ENCODE results near the gene SH2D1B. TPM values are rescaled to one million over a fixed set of nuclear protein-coding genes. Genes with fewer than 3 reads are reported as not detected.

SH2D1B gene
- total RNA-seq, 1 experiment from 2014 or later = not detected

DNA sequence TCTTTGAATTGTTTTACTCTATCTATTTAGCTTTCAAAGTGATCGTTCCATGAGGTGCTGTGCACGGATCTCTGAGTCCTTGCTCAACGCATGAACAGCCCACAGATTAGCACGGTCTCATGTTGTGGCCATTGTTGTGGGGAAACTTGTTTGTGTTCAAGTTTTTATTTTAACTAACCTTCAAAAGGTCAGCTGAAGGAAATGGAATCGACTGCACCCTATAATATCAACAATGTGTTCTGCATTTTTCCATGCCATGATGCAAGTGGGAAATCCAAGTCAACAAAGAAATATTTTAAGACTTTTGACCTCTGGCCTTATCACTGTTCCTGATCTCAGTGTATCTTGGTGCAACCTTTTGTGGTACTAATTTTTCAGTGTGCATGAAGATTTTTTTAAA, 6.1 kb downstream of the SH2D1B start:
- DNase-seq = no peak
- H3K9me3 Mint-ChIP-seq (ENCODE audit: low read depth, unreplicated experiment) = no peaks in the 10 kb centered on the region
- H3K36me3 Mint-ChIP-seq (ENCODE audit: insufficient read depth, unreplicated experiment) = no peaks in the 10 kb centered on the region
- CTCF ChIA-PET = interaction anchor here (0.5 to 1.9 kb wide), 3 partner anchors 13 to 400 kb away, joined by 3 to 5 read pairs (median 3); no protein-coding TSS in a partner anchor
- TF ChIP-seq, protein P1, sequence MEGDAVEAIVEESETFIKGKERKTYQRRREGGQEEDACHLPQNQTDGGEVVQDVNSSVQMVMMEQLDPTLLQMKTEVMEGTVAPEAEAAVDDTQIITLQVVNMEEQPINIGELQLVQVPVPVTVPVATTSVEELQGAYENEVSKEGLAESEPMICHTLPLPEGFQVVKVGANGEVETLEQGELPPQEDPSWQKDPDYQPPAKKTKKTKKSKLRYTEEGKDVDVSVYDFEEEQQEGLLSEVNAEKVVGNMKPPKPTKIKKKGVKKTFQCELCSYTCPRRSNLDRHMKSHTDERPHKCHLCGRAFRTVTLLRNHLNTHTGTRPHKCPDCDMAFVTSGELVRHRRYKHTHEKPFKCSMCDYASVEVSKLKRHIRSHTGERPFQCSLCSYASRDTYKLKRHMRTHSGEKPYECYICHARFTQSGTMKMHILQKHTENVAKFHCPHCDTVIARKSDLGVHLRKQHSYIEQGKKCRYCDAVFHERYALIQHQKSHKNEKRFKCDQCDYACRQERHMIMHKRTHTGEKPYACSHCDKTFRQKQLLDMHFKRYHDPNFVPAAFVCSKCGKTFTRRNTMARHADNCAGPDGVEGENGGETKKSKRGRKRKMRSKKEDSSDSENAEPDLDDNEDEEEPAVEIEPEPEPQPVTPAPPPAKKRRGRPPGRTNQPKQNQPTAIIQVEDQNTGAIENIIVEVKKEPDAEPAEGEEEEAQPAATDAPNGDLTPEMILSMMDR (IDR thresholded peaks at IDR 0.05; ENCODE audit: unreplicated experiment) = no peak
- no peak overlapping the region for H3K4me3 Mint-ChIP-seq (ENCODE audit: low read depth, unreplicated experiment)
- H3K27ac Mint-ChIP-seq (ENCODE audit: unreplicated experiment) = no peak overlapping the region
- H3K4me1 Mint-ChIP-seq (ENCODE audit: low read depth, unreplicated experiment) = no peaks in the 10 kb centered on the region
- BruUV-seq (replicated peaks) = no TSS peak
- no peaks in the 10 kb centered on the region for H3K27me3 Mint-ChIP-seq (ENCODE audit: unreplicated experiment)
- intact Hi-C loops (cut with micrococcal nuclease; ENCODE audit: unreplicated experiment) = no loop called here

DNA sequence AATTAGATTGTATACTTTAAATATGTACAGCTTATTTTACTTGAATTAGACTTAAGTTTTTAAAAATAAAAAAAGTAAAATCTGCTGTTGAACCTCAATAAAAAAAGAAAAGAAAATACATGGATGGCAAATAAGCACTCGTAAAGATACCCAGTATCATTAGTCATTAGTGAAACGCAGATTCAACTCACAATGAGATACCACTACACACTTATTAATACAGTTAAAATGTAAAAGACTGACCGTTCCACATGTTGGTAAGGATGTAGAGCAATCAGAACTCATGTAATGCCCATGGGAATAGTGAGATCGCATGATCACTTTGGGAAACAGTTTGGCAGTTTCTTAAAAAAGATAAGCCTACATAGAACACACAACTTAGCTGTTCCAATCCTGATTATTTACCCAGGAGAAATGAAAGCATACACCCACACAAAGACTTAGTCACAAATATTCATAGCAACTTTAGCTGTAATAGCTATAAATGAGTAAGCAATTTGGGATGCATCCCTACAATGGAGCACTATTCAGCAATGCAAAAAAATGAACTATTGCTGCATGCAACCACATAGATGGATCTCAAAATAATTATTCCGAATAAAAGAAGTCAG, 7.3 kb downstream of the SH2D1B start:
- H3K4me3 Mint-ChIP-seq (ENCODE audit: low read depth, unreplicated experiment) = no peak overlapping the region
- H3K27ac Mint-ChIP-seq (ENCODE audit: unreplicated experiment) = no peak overlapping the region
- H3K36me3 Mint-ChIP-seq (ENCODE audit: insufficient read depth, unreplicated experiment) = no peaks in the 10 kb centered on the region

DNA sequence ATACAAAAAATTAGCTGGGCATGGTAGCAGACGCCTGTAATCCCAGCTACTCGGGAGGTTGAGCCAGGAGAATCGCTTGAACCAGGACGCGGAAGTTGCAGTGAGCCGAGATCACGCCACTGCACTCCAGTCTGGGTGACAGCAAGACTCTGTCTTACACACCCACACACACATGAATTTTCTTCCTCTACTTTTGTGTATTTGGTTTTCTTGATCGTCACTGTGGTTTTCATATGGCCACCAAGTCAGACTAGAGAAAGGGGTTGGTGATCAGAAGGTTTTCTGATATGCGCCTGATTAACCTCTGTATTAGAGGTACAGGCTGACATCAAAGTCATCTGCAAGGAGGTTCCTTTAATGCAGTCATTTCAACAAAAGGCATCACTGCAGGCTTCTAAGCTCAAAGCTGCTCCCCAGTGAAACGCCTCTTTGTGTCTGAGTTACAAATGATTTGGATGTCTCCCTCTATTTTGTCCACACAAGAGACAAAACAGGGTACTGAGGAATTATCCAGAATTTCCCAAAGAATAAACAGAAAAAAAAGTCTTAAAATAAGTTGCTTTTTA, 11.1 kb downstream of the SH2D1B start:
- CTCF ChIA-PET = no interaction called here
- Mint-ChIP-seq H3K27ac (ENCODE audit: unreplicated experiment) (no peak overlapping the region), H3K36me3 (ENCODE audit: insufficient read depth, unreplicated experiment) (no peaks in the 10 kb centered on the region), H3K4me3 (ENCODE audit: low read depth, unreplicated experiment) (no peak overlapping the region), H3K4me1 (ENCODE audit: low read depth, unreplicated experiment) (no peaks in the 10 kb centered on the region), H3K9me3 (ENCODE audit: low read depth, unreplicated experiment) (no peaks in the 10 kb centered on the region), H3K27me3 (ENCODE audit: unreplicated experiment) (peaks cover 37% of the 10 kb centered on the region)
- TF ChIP-seq, protein P1 (IDR thresholded peaks at IDR 0.05; ENCODE audit: unreplicated experiment) = no peak
- BruUV-seq (replicated peaks) = no TSS peak
- intact Hi-C loops (cut with micrococcal nuclease; ENCODE audit: unreplicated experiment) = no loop called here
- no peak for DNase-seq

More for the DNA sequence above, 7.3 kb downstream of the SH2D1B start:
- intact Hi-C loops (cut with micrococcal nuclease; ENCODE audit: unreplicated experiment) = no loop called here
- H3K9me3 Mint-ChIP-seq (ENCODE audit: low read depth, unreplicated experiment) = no peaks in the 10 kb centered on the region
- CTCF ChIA-PET = interaction anchor here (0.5 kb wide), 1 partner anchor 164 kb away, joined by 3 read pairs; no protein-coding TSS in a partner anchor
- no peak for DNase-seq
- TF ChIP-seq, protein P1 (IDR thresholded peaks at IDR 0.05; ENCODE audit: unreplicated experiment) = no peak
- BruUV-seq (replicated peaks) = no TSS peak
- H3K27me3 Mint-ChIP-seq (ENCODE audit: unreplicated experiment) = peaks cover 2% of the 10 kb centered on the region
- no peaks in the 10 kb centered on the region for H3K4me1 Mint-ChIP-seq (ENCODE audit: low read depth, unreplicated experiment)

DNA sequence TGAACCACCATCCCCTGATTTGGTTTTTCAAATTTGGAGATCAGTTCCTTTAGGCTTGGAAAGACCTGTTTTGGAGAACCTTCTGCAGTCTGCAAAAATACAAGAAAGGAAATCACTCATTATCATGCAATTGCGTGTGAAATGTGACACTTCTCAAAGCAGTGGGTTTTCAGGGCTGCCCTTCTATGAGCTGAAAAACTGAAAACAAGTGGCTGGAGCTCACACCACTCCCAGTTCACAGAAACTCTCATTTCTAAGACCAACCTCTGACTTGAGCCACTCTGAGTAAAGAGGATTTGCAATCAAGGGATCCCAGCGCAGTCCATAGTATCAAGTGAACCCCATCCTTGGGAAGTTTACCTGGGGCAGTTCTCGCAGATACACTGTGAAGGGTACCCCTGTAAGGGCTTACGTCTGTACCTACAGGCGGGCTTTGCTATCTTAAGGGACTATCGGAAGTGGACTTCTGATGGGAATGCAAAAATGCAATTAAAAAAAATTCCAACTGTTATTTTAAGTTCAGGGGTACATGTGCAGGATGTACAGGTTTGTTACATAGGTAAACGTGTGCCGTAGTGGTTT, 12.8 kb downstream of the SH2D1B start:
- CTCF ChIA-PET = interaction anchor here (0.6 kb wide), 1 partner anchor 362 kb away, joined by 3 read pairs; no protein-coding TSS in a partner anchor
- no peaks in the 10 kb centered on the region for H3K9me3 Mint-ChIP-seq (ENCODE audit: low read depth, unreplicated experiment)

More for the DNA sequence above, 12.8 kb downstream of the SH2D1B start:
- H3K4me1 Mint-ChIP-seq (ENCODE audit: low read depth, unreplicated experiment) = no peaks in the 10 kb centered on the region
- H3K36me3 Mint-ChIP-seq (ENCODE audit: insufficient read depth, unreplicated experiment) = no peaks in the 10 kb centered on the region
- intact Hi-C loops (cut with micrococcal nuclease; ENCODE audit: unreplicated experiment) = no loop called here
- TF ChIP-seq, protein P1 (IDR thresholded peaks at IDR 0.05; ENCODE audit: unreplicated experiment) = no peak
- H3K27me3 Mint-ChIP-seq (ENCODE audit: unreplicated experiment) = peaks cover 37% of the 10 kb centered on the region
- no peak overlapping the region for H3K4me3 Mint-ChIP-seq (ENCODE audit: low read depth, unreplicated experiment)
- no peak overlapping the region for H3K27ac Mint-ChIP-seq (ENCODE audit: unreplicated experiment)
- DNase-seq = no peak
- no TSS peak for BruUV-seq (replicated peaks)

All from Calu3 (cell line).